Activated T-cell treated with anti-CD3 and anti-CD28 coated beads for 1 hour (primary cell): ENCODE measurements around the gene CFAP91.

ENCODE experiments used
- DNase-seq: peaks from one replicate; pipeline ENCODE4 v3.0.0-alpha.2; 2020; ENCODE audit warnings: low read depth

Gene CFAP91

GRCh38 chr3:119743921-119744320 lies 41.1 kb downstream of the CFAP91 start:
- no peak for DNase-seq

- no peak for DNase-seq
Measured at GRCh38 chr3:119745942-119746341, 43.1 kb downstream of the CFAP91 start.

- no peak for DNase-seq
Measured at GRCh38 chr3:119746423-119746822, 43.6 kb downstream of the CFAP91 start.

GRCh38 chr3:119747357-119747756 lies 44.5 kb downstream of the CFAP91 start:
- no peak for DNase-seq

GRCh38 chr3:119748991-119749390 lies 46.2 kb downstream of the CFAP91 start:
- no peak for DNase-seq

- no peak for DNase-seq
Measured at GRCh38 chr3:119751423-119751822, 48.6 kb downstream of the CFAP91 start.
